Measurements from ENCODE around the gene LTBP1.

LTBP1 gene

DNA sequence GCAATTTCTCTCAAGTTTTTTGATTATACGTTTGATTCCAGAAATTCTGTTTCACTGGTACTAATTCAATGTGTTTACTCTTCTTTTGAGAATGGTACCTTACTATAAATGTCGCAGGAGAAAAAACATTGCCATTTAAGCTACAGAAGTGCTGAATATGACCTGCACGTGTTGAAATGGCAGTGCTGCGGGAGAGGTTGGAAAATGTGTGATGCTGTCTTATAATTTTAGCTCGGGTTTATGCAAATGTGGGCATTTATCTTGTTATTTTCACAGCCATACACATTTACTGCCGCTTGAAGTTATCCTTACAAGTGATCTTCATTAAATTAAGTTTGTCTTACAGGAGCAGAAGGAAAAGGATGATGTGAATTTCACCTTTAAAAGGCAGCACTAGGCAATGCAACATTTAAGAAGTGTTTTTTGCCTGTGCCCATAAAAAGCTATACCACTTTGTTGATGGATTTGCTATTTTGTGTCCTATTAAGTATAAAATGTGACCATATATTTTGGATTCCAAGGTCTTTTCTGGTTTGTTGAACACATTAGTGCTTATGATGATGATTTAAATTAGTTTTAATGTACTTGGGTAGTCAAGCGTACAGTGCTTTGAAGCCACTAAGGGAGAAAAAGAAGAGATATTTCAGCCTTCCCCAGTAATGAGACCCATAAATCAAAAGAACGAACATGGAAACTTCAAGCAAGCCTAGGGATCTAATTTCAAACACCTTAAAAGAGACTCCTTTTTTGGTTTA, 112.1 kb downstream of the LTBP1 start:
- peak overlapping the region; percentile 81 for H3K4me2 ChIP-seq (ENCODE audit: low read length)
- peak overlapping the region; percentile 58 for H3K4me3 ChIP-seq (ENCODE audit: low read length)

DNA sequence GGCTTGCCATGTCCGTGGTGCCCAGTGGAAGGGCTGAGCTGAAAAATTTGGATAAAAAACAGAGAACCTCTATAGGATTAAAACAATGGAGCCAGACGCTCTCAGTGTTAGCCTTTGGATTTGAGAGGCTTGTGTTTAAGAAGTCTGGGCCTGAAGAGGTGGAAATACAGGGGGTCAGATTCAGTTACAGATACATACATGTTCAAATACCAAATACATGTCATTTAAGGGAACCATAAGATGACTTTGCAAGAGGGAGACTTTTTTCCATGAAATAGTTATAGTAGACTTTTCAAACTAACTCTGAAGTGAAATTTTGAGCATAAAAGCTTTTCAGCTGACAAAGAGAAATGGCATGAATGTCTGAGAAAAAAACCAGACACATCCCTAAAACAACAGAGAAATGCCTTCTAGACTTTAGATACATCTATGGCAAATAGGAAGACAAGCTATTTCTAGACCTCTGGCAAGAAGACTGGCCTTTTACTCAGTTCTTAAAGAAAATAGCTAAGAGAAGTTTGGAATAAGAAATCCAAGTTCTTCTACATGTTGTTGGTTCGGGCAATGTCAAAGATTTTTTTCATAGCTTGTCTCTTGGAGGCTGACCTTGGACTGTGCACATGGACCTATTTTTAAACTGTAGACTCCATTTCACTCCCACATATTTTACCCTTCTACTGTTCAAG, 112.9 kb downstream of the LTBP1 start:
- Histone ChIP-seq H3K27ac (ENCODE audit: low read depth, low read length) (peak overlapping the region; percentile 94), H3F3A (ENCODE audit: control insufficient read depth, insufficient read depth) (peaks cover 23% of the 10 kb centered on the region), H3K27me3 (ENCODE audit: control insufficient read depth, low read length) (no peaks in the 10 kb centered on the region), H3K9me3 (ENCODE audit: control insufficient read depth, insufficient read depth, low read length) (peaks cover 8% of the 10 kb centered on the region), H3K36me3 (ENCODE audit: control insufficient read depth, low read length) (peaks cover 50% of the 10 kb centered on the region), H3K9me2 (replicated peaks; ENCODE audit: control insufficient read depth, low read length) (no peaks in the 10 kb centered on the region), H3K4me2 (ENCODE audit: low read length) (peak overlapping the region; percentile 81), H3K4me3 (ENCODE audit: low read length) (peak overlapping the region; percentile 58), H3K79me2 (ENCODE audit: control insufficient read depth, low read length) (peaks cover 75% of the 10 kb centered on the region), H3K4me1 (ENCODE audit: control insufficient read depth, low read length) (peaks cover 75% of the 10 kb centered on the region), H4K20me1 (ENCODE audit: control insufficient read depth, insufficient read depth, low read depth, low read length) (no peaks in the 10 kb centered on the region)
- TF ChIP-seq, protein P1, sequence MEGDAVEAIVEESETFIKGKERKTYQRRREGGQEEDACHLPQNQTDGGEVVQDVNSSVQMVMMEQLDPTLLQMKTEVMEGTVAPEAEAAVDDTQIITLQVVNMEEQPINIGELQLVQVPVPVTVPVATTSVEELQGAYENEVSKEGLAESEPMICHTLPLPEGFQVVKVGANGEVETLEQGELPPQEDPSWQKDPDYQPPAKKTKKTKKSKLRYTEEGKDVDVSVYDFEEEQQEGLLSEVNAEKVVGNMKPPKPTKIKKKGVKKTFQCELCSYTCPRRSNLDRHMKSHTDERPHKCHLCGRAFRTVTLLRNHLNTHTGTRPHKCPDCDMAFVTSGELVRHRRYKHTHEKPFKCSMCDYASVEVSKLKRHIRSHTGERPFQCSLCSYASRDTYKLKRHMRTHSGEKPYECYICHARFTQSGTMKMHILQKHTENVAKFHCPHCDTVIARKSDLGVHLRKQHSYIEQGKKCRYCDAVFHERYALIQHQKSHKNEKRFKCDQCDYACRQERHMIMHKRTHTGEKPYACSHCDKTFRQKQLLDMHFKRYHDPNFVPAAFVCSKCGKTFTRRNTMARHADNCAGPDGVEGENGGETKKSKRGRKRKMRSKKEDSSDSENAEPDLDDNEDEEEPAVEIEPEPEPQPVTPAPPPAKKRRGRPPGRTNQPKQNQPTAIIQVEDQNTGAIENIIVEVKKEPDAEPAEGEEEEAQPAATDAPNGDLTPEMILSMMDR (IDR thresholded peaks at IDR 0.05; ENCODE audit: low read depth, low read length, poor library complexity, severe bottlenecking): no peak
- no peak for TF ChIP-seq EZH2phosphoT487 (IDR thresholded peaks at IDR 0.05; ENCODE audit: borderline replicate concordance, low read length)

More for the DNA sequence above, 112.1 kb downstream of the LTBP1 start:
- H3K27ac ChIP-seq (ENCODE audit: low read depth, low read length): peak overlapping the region; percentile 94
- H3K9me3 ChIP-seq (ENCODE audit: control insufficient read depth, insufficient read depth, low read length): peaks cover 3% of the 10 kb centered on the region; the same call in 1 of the 2 replicates
- H3F3A ChIP-seq (ENCODE audit: control insufficient read depth, insufficient read depth): peaks cover 23% of the 10 kb centered on the region
- peaks cover 47% of the 10 kb centered on the region for H3K36me3 ChIP-seq (ENCODE audit: control insufficient read depth, low read length)
- TF ChIP-seq EZH2phosphoT487 (IDR thresholded peaks at IDR 0.05; ENCODE audit: borderline replicate concordance, low read length): no peak
- TF ChIP-seq, protein P1 (IDR thresholded peaks at IDR 0.05; ENCODE audit: low read depth, low read length, poor library complexity, severe bottlenecking): no peak
- H4K20me1 ChIP-seq (ENCODE audit: control insufficient read depth, insufficient read depth, low read depth, low read length): no peaks in the 10 kb centered on the region
- H3K27me3 ChIP-seq (ENCODE audit: control insufficient read depth, low read length): no peaks in the 10 kb centered on the region
- H3K79me2 ChIP-seq (ENCODE audit: control insufficient read depth, low read length): peaks cover 74% of the 10 kb centered on the region
- H3K9me2 ChIP-seq (replicated peaks; ENCODE audit: control insufficient read depth, low read length): no peaks in the 10 kb centered on the region
- H3K4me1 ChIP-seq (ENCODE audit: control insufficient read depth, low read length): peaks cover 70% of the 10 kb centered on the region

DNA sequence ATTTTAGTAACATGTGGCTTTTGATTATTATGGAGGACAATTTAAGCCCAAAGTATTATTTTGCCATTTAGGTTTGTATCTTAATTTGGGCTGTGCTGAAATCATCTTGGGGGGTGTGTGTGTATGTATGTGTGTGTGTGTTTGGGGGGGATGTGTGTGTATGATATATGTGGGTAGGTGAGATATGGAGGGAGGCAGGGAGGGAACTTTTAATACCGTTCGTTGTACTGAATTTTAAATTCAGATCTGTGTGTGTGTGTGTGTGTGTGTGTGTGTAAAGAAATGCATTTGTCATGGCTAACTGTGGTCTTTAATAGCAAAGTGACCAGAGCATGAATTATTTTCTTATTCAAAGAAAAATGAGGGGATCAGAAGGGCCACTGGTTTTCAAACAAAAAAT, 113.7 kb downstream of the LTBP1 start:
- Histone ChIP-seq H3K36me3 (ENCODE audit: control insufficient read depth, low read length) (peaks cover 56% of the 10 kb centered on the region), H3K4me3 (ENCODE audit: low read length) (peak overlapping the region; percentile 58), H3K9me2 (replicated peaks; ENCODE audit: control insufficient read depth, low read length) (no peaks in the 10 kb centered on the region), H3K79me2 (ENCODE audit: control insufficient read depth, low read length) (peaks cover 79% of the 10 kb centered on the region), H3K9me3 (ENCODE audit: control insufficient read depth, insufficient read depth, low read length) (peaks cover 12% of the 10 kb centered on the region), H3F3A (ENCODE audit: control insufficient read depth, insufficient read depth) (peaks cover 23% of the 10 kb centered on the region), H3K4me1 (ENCODE audit: control insufficient read depth, low read length) (peaks cover 82% of the 10 kb centered on the region), H3K27ac (ENCODE audit: low read depth, low read length) (peak overlapping the region; percentile 94), H3K4me2 (ENCODE audit: low read length) (peak overlapping the region; percentile 81), H4K20me1 (ENCODE audit: control insufficient read depth, insufficient read depth, low read depth, low read length) (no peaks in the 10 kb centered on the region), H3K27me3 (ENCODE audit: control insufficient read depth, low read length) (no peaks in the 10 kb centered on the region)
- TF ChIP-seq, protein P1 (IDR thresholded peaks at IDR 0.05; ENCODE audit: low read depth, low read length, poor library complexity, severe bottlenecking): no peak

All from DOHH2 (cell line).